ENCODE results near the gene MAP4K4.
"Not testable (repeated sequence)": the region's sequence is repeated elsewhere in the genome, so short reads cannot be mapped to it uniquely, and the experiment has no call there.

MAP4K4 gene

DNA sequence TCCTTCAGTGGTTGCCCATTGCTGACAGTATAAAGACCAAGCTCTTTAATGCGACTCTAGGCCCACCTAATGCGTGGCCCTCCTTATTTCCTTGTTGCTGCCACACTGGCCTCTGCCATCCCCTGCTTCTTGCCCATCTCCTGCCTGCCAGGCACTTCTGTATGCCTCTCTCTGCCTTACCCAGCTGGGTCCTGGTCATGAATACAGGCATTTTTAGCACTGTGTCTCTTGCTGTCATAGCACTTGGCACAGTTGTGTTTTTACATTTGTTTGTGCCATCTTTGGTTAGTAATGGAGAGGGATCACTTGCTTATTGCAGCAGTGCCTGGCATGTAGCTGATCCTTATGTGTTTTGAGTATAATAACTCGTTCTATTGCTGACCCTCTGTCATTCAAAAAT is 38.7 kb downstream of the MAP4K4 start:
- peak overlapping the region in 5 of 21 experiments; percentile 18 to 70 (median 32) for H3K27ac ChIP-seq

GRCh38 chr2:101736861-101737291 is 39.4 kb downstream of the MAP4K4 start:
- no peak overlapping the region for H3K4me3 ChIP-seq
- H3K27ac ChIP-seq, result peak overlapping the region in 1 of 21 experiments; percentile 70

More for the DNA sequence above, 38.7 kb downstream of the MAP4K4 start:
- H3K4me3 ChIP-seq, result no peak overlapping the region

GRCh38 chr2:101737478-101738255 is 40.2 kb downstream of the MAP4K4 start:
- peak overlapping the region in 1 of 21 experiments; percentile 8 for H3K27ac ChIP-seq
- H3K4me3 ChIP-seq, result no peak overlapping the region

GRCh38 chr2:101738649-101739048 is 41.1 kb downstream of the MAP4K4 start:
- Histone ChIP-seq H3K4me3 (no peak overlapping the region), H3K27ac (no peak overlapping the region)

DNA sequence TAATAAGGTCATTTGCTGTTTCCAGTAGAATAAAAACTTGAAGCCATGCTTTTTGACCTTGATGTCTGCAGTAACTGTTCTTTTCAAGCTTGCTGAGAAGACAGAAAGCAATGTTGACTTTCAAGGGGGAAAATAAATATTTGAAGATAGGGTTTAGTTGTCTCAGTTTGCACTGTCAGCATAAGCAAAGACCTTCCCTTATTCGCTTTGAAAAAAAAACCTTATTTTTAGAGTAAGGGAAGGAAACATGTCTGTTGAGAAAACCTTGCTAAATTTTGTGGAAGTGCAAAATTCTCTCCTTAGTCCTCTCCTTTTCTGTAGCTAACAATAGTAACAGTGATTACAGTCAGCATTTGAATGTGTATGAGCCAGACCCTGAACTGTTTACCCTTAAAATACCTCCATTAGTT is 43.1 kb downstream of the MAP4K4 start:
- Histone ChIP-seq H3K4me3 (no peak overlapping the region), H3K27ac (peak overlapping the region in 1 of 21 experiments; percentile 43)

DNA sequence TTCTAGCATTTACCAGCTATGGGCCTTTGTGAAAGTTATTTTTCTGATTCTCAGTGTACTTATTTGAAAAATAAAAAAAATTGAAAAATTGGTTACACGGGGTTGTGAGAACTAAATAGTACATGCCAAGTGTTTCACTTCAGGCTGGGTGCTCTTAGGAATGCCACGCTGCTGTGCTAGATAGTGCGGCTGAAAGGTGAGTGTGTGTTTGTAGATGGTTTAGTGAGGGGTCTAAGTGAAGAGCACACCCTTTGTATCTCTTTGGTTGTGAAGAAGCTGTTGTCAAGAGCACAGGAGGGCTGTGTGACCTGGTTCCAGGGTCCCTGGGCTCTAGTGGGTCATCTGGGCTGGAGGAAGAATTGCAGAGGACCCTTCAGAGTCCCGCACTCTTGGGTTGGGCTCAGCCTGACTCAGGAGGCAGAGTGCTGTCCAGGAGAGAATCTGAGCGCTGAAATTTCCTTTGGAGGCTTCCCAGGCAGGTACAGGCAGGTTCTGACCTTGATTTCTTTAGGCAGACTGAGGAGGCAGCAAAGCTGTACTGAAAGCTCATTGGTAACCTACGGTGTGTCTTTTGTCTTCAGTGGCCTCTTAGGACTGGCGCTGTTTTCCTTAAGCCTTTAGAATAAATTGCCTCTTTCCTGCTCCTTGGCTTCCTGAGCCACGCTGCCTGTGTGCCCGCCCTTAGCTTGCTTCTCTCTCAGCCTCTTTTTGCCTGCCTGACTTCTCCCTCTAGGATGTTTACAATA is 44.4 kb downstream of the MAP4K4 start:
- Histone ChIP-seq H3K27ac (peak overlapping the region in 17 of 21 experiments; percentile 0 to 73 (median 50)), H3K4me3 (no peak overlapping the region)

GRCh38 chr2:101742547-101742946 is 45.0 kb downstream of the MAP4K4 start:
- H3K27ac ChIP-seq, result peak overlapping the region in 15 of 21 experiments; percentile 0 to 73 (median 50)
- no peak overlapping the region for H3K4me3 ChIP-seq

GRCh38 chr2:101743288-101743687 is 45.8 kb downstream of the MAP4K4 start:
- Histone ChIP-seq H3K4me3 (no peak overlapping the region), H3K27ac (peak overlapping the region in 4 of 21 experiments; percentile 5 to 50 (median 30))

- Histone ChIP-seq H3K4me3 (no peak overlapping the region), H3K27ac (no peak overlapping the region)
Observed at GRCh38 chr2:101744832-101745231, 47.3 kb downstream of the MAP4K4 start.

DNA sequence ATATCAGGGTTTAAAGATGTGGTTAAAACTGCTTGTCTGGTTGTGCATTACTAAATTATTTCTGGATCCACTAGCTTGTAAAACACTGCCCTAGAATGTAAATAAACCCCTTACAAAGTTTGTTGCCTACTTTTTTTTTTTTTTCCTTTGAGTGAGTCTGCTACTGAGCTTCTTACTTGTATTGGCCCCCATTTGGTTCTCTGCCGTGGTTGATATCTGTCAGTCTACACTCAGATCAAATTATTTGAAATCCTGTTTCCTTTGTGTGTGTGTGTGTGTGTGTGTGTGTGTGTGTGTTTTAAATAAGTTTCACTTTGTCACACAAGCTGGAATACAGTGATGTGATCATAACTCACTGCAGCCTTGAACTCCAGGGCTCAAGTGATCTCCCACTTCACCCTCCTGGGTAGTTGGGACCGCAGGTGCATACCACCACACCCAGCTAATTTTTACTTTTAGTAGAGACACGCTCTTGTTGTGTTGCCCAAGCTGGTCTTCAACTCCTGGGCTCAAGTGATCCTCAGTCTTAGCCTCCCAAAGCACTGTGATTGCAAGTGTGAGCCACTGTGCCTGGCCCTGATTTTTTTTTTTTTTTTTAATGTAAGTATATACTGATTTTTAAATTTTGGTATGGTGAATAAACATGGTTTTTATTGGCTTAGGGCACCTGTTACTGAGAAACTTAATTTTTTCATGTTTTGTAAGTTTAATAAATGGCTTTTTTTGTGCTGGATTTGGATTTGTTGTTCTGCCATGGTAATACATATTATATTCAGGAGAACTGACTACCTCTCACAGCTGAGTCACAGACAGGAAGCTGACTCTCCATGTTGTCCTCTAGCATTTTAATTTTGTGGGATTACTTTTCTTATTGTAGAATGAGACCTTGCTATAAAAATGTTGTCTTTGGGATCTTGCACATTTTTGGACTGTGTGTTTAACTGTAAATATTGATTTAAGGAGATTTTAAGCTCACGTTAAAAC is 48.5 kb downstream of the MAP4K4 start:
- H3K4me3 ChIP-seq, result no peak overlapping the region
- H3K27ac ChIP-seq, result peak overlapping the region in 2 of 21 experiments; percentile 40 to 44

DNA sequence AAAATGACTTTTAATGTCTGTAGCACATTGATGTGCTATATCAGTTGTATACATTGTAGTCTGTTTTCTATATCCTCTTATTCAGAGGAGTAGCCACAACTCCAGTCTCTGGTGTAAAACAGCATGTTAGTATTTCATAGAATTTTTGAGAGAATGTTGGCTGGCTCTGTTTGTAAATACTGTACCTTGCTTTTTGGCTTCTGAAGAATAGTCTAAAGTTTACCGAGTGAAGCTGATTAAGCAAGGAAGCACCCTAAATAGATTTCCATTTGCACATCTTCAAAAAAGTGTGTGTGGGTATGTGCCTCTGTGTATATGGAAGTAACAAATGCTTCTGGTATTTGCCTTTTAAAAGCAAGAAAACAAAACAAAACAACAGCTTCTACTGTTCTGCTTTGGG is 50.5 kb downstream of the MAP4K4 start:
- H3K27ac ChIP-seq, result no peak overlapping the region
- H3K4me3 ChIP-seq, result no peak overlapping the region

GRCh38 chr2:101748462-101748861 is 51.0 kb downstream of the MAP4K4 start:
- not testable (repeated sequence) for H3K4me3 ChIP-seq, H3K27ac ChIP-seq

DNA sequence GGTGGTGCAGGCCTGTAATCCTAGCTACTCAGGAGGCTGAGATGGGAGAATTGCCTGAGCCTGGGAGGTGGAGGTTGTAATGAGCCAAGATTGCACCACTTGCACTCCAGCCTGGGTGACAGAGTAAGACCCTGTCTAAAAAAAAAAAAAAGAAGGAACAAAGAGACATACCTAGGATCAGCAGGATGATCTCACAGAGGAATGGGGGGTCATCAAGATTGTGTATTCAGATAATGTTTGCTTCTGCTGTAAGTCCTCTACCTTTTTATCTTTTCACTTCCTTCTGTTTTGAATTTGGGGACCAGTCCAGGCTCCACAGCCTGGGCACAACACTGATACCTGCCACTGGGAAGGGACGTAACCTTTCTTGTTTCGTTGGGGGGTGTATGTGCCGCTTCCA is 53.2 kb downstream of the MAP4K4 start:
- Histone ChIP-seq H3K27ac (no peak overlapping the region), H3K4me3 (no peak overlapping the region)

DNA sequence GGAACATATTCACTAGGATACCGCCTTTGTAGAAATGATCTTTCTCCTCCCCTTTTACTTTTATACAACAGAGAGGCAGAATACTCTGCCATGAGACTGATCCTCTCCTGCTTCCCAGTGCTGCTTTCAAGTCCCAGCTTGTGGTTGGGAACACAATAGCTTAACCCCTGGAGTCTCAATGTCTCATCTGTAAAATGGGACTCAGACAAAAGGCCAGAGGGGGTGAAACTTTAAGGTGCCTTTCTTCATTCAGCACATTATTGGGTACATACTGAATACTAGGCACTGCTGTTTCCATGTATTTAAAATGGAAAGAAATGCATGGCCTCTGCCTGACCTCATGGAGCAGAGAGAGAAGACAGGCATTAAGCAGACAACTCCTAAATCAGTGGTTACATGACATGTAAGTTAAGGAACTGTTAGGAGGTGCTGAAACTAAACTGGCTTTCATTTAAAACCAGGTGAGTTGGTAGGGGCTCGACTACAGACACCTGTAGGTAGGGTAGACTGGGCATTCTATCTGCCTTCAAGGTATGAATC is 53.8 kb downstream of the MAP4K4 start:
- Histone ChIP-seq H3K4me3 (no peak overlapping the region), H3K27ac (no peak overlapping the region)

GRCh38 chr2:101751875-101752619 is 54.5 kb downstream of the MAP4K4 start:
- H3K27ac ChIP-seq, result peak overlapping the region in 3 of 21 experiments; percentile 2 to 52 (median 42)
- H3K4me3 ChIP-seq, result no peak overlapping the region

GRCh38 chr2:101752716-101753616 is 55.5 kb downstream of the MAP4K4 start:
- Histone ChIP-seq H3K27ac (peak overlapping the region in 3 of 21 experiments; percentile 2 to 52 (median 42)), H3K4me3 (no peak overlapping the region)

- Histone ChIP-seq H3K27ac (peak overlapping the region in 1 of 21 experiments; percentile 1), H3K4me3 (no peak overlapping the region)
Observed at GRCh38 chr2:101753720-101754490, 56.4 kb downstream of the MAP4K4 start.
